OCI-LY1 (cell line): ENCODE results near the gene RBM20.

Experiments
- CTCF ChIP-seq: fragments of 200-600 bp; sonication (generic), shearing (Covaris generic); IDR thresholded peaks from 2 replicates; pipeline ENCODE4 v1.5.1; 2017; ENCODE audit warnings: mild to moderate bottlenecking, antibody characterized with exemption, low read length, moderate library complexity, mixed read lengths
- EZH2 ChIP-seq: fragments of 200-600 bp; sonication (generic), shearing (Covaris generic); IDR thresholded peaks from 2 replicates; pipeline ENCODE4 v1.8.0; 2017; ENCODE audit warnings: borderline replicate concordance, mixed run types, mild to moderate bottlenecking, antibody characterized with exemption, low read length, moderate library complexity, mixed read lengths

GRCh38 chr10:110668443-110668842 lies 24.3 kb downstream of the RBM20 start:
- no peak for TF ChIP-seq CTCF
- TF ChIP-seq EZH2, result no peak
